Caco-2 (cell line): Measurements from ENCODE around the gene ZNF141. TPM values are rescaled to one million over a fixed set of nuclear protein-coding genes. Genes with fewer than 3 reads are reported as not detected.
A peak's percentile ranks its signal among the peaks of the same experiment; 100 is the strongest.

Experiments used
- BruUV-seq: library from RNA; stranded (reverse); fragments of 400-500 nt; replicated peaks from 2 replicates; lab custom pipeline; 2021; lab: Mats Ljungman, UMichigan
- CTCF ChIA-PET: fragments of 300-600 bp; sonication (Branson Sonifier 250); formaldehyde crosslinking; loops from one replicate; lab custom pipeline; 2022; ENCODE audit warnings: antibody characterized with exemption; lab: Charles Lee
- POLR2A ChIA-PET: fragments of 300-600 bp; sonication (Branson Sonifier 250); formaldehyde crosslinking; loops from one replicate; lab custom pipeline; 2022; ENCODE audit warnings: antibody characterized with exemption; lab: Charles Lee
- DNase-seq, 2 experiments: peaks; one replicate each; pipeline versions ENCODE4 v3.0.0 to v3.0.0-alpha.2; 2020 to 2022
- H3K27me3 ChIP-seq: replicated peaks from 2 replicates; pipeline ENCODE4 v1.6.0; 2011; ENCODE audit warnings: low read length; ENCODE audit not compliant: control insufficient read depth, insufficient read depth
- H3K36me3 ChIP-seq: 2 replicates; pipeline ENCODE4 v1.5.1; 2011; ENCODE audit warnings: low read length; ENCODE audit not compliant: control insufficient read depth, insufficient read depth
- H3K4me1 ChIP-seq: fragments of 250-450 bp; sonication (Bioruptor Pico); 2 replicates; pipeline ENCODE4 v1.5.1; 2020; ENCODE audit warnings: mild to moderate bottlenecking
- H3K4me3 ChIP-seq: 2 replicates; pipeline ENCODE4 v1.5.1; 2011; ENCODE audit warnings: low read depth, mild to moderate bottlenecking, control low read depth, low read length
- H3K9me3 ChIP-seq: fragments of 250-450 bp; sonication (Bioruptor Pico); 2 replicates; pipeline ENCODE4 v1.5.1; 2020; ENCODE audit warnings: mild to moderate bottlenecking, moderate library complexity
- H3K27ac Mint-ChIP-seq: one replicate; pipeline ENCODE4 v1.8.0; 2022; ENCODE audit warnings: mixed read lengths; ENCODE audit not compliant: unreplicated experiment
- H3K27me3 Mint-ChIP-seq: one replicate; pipeline ENCODE4 v1.8.0; 2022; ENCODE audit warnings: mixed read lengths; ENCODE audit not compliant: insufficient read depth, unreplicated experiment
- H3K36me3 Mint-ChIP-seq: one replicate; pipeline ENCODE4 v1.8.0; 2022; ENCODE audit warnings: mild to moderate bottlenecking, mixed read lengths; ENCODE audit not compliant: insufficient read depth, unreplicated experiment
- H3K4me1 Mint-ChIP-seq: one replicate; pipeline ENCODE4 v1.8.0; 2022; ENCODE audit warnings: low read depth, mixed read lengths; ENCODE audit not compliant: unreplicated experiment
- H3K4me3 Mint-ChIP-seq: one replicate; pipeline ENCODE4 v1.8.0; 2022; ENCODE audit warnings: mild to moderate bottlenecking, moderate library complexity, mixed read lengths; ENCODE audit not compliant: unreplicated experiment
- H3K9me3 Mint-ChIP-seq: one replicate; pipeline ENCODE4 v1.8.0; 2022; ENCODE audit warnings: mixed read lengths; ENCODE audit not compliant: unreplicated experiment
- CTCF ChIP-seq, 2 experiments: fragments of 200-600 bp in 1 of 2; IDR thresholded peaks; 1 replicate in 1 of 2; 2 replicates in 1 of 2; pipeline versions ENCODE4 v1.5.1 to v1.8.0; 2011 to 2022; ENCODE audit warnings: antibody characterized with exemption in 1 of 2, control low read depth in 1 of 2, inconsistent platforms in 1 of 2, low read depth in 1 of 2, low read length in 1 of 2, mild to moderate bottlenecking in 1 of 2, moderate library complexity in 1 of 2; ENCODE audit not compliant: insufficient read depth in 1 of 2, severe bottlenecking in 1 of 2, unreplicated experiment in 1 of 2
- intact Hi-C: fragments of 100-400 bp; cut with micrococcal nuclease; formaldehyde crosslinking; loops from one replicate; pipeline ENCODE4 v1.10.0; 2022; ENCODE audit not compliant: unreplicated experiment
- total RNA-seq: library from RNA; stranded (reverse); gene quantifications from 2 replicates; pipeline ENCODE4 v1.2.3, GENCODE V29; 2022

ZNF141 gene
- total RNA-seq, 1 experiment from 2014 or later = 32.5 TPM

GRCh38 chr4:340011-340410 is 2.4 kb downstream of the ZNF141 start:
- H3K9me3 Mint-ChIP-seq = peaks cover 9% of the 10 kb centered on the region
- peak overlapping the region; percentile 51 for H3K4me3 Mint-ChIP-seq
- H3K4me1 ChIP-seq = 0 out of 2 replicates have a peak, but pooled peaks cover 4% of the 10 kb centered on the region
- H3K27me3 Mint-ChIP-seq = no peaks in the 10 kb centered on the region
- H3K27me3 ChIP-seq = no peaks in the 10 kb centered on the region
- DNase-seq = no peak
- no peak for TF ChIP-seq CTCF (IDR thresholded peaks at IDR 0.05; ENCODE audit: insufficient read depth in 1 of 2, low read depth in 1 of 2, low read length in 1 of 2, severe bottlenecking in 1 of 2, unreplicated experiment in 1 of 2)
- no TSS peak for BruUV-seq
- no peak overlapping the region for H3K4me3 ChIP-seq
- ChIA-PET CTCF (no interaction called here), POLR2A (no interaction called here)
- intact Hi-C loops = no loop called here
- H3K4me1 Mint-ChIP-seq = no peaks in the 10 kb centered on the region
- H3K36me3 ChIP-seq = peaks cover 4% of the 10 kb centered on the region
- H3K9me3 ChIP-seq = 0 out of 2 replicates have a peak, but pooled peaks cover 14% of the 10 kb centered on the region
- H3K27ac Mint-ChIP-seq = no peak overlapping the region
- peaks cover 76% of the 10 kb centered on the region for H3K36me3 Mint-ChIP-seq

- H3K27me3 ChIP-seq = no peaks in the 10 kb centered on the region
- Mint-ChIP-seq H3K9me3 (peaks cover 32% of the 10 kb centered on the region), H3K36me3 (peaks cover 58% of the 10 kb centered on the region), H3K27ac (no peak overlapping the region), H3K4me1 (no peaks in the 10 kb centered on the region), H3K27me3 (no peaks in the 10 kb centered on the region), H3K4me3 (no peak overlapping the region)
- BruUV-seq = no TSS peak
- H3K4me1 ChIP-seq = no peaks in the 10 kb centered on the region
- TF ChIP-seq CTCF (IDR thresholded peaks at IDR 0.05; ENCODE audit: insufficient read depth in 1 of 2, low read depth in 1 of 2, low read length in 1 of 2, severe bottlenecking in 1 of 2, unreplicated experiment in 1 of 2) = no peak
- no peak for DNase-seq
- H3K4me3 ChIP-seq = no peak overlapping the region
- H3K36me3 ChIP-seq = peaks cover 3% of the 10 kb centered on the region
- H3K9me3 ChIP-seq = peaks cover 70% of the 10 kb centered on the region
- CTCF ChIA-PET = no interaction called here
- POLR2A ChIA-PET = no interaction called here
- intact Hi-C loops = no loop called here
Measured at GRCh38 chr4:373062-373839, 35.6 kb downstream of the ZNF141 start.

- Histone ChIP-seq H3K4me1 (no peaks in the 10 kb centered on the region), H3K36me3 (peaks cover 3% of the 10 kb centered on the region), H3K4me3 (no peak overlapping the region), H3K9me3 (peaks cover 66% of the 10 kb centered on the region), H3K27me3 (no peaks in the 10 kb centered on the region)
- DNase-seq = no peak
- Mint-ChIP-seq H3K36me3 (peaks cover 62% of the 10 kb centered on the region), H3K27ac (no peak overlapping the region), H3K9me3 (peaks cover 21% of the 10 kb centered on the region), H3K27me3 (no peaks in the 10 kb centered on the region), H3K4me3 (no peak overlapping the region), H3K4me1 (no peaks in the 10 kb centered on the region)
- TF ChIP-seq CTCF (IDR thresholded peaks at IDR 0.05; ENCODE audit: insufficient read depth in 1 of 2, low read depth in 1 of 2, low read length in 1 of 2, severe bottlenecking in 1 of 2, unreplicated experiment in 1 of 2) = no peak
- intact Hi-C loops = no loop called here
- BruUV-seq = no TSS peak
- ChIA-PET POLR2A (no interaction called here), CTCF (no interaction called here)
Measured at GRCh38 chr4:374298-375160, 36.9 kb downstream of the ZNF141 start.
